ENCODE data around the gene CD44.

Gene CD44

DNA sequence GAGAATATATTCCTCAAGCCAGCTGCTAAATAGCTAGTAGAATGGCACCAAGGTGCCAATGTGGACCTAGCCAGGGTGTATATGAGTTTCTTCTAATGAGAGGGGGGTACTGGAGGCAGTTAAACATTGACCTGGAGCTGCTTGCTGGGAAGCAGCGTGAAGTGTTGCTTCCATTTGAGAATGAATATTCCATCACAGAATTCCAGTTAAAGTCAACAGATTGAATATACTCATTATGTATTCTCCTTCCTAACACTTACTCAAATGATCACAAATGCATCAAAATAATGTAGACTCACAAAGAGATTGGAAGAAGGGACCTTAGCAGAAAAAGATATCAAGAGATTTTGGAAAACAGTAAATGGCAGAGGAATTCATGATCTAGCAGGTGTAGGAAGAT is 102.1 kb downstream of the CD44 start:
- no peak for DNase-seq

DNA sequence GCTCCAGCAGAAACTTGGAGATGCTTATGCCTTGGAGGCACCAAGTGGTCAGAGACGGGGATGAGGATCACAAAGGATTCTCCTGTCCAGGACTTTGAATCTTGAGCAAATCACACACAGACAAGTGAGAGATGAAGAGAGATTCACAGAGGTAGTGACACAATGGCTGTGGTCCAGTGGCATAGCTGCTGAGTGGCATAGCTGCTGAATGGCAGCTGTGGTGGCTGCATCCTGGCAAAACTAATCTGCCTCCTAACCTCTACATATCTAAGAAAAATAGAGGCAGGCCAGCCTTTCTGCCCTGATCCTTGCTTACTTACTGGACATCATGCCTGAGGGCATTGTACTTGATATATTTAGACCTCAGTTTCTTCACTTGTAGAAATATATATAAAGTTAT is 102.6 kb downstream of the CD44 start:
- DNase-seq = no peak

DNA sequence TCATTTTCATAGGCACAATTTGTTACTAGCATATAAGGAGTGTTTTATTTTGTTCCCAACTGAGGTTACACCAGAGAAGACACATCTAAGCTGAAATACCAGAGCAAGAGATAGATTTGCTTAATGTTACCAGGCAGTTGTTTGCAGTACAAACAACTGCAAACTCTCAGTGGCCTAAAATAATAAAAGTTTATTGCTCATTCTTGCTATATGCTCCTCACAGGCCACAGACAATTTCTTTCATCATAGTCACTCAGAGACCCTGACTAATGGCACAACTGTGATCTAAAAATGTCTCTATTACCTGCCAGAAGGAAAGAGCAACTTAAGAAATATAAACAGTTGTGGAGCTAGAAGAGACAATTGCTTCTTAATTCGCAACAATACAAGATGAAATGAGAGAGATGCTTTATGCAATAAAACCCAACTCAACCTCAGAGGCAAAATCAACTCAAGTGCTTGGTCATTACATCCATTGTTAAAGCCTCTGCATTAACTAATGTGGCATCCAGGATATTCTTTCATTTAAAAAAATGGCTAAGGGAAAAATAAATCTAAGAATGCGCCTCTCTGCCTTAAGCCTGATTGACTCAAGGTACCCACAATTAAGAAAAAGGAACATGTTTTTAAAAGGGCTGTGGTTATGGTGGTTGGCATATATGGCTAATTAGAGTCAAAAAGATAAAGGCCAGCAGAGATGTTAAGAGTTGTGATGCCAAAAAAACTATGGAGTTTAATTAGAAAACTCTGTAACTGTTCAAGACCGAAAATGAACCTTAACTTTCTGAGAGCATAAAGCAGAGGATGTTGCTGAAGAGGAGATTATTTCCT is 103.7 kb downstream of the CD44 start:
- DNase-seq = no peak

- DNase-seq = no peak
These were observed 104.8 kb downstream of the CD44 start for GRCh38 chr11:35243774-35244173.

GRCh38 chr11:35245056-35245455 is 106.1 kb downstream of the CD44 start:
- no peak for DNase-seq

DNA sequence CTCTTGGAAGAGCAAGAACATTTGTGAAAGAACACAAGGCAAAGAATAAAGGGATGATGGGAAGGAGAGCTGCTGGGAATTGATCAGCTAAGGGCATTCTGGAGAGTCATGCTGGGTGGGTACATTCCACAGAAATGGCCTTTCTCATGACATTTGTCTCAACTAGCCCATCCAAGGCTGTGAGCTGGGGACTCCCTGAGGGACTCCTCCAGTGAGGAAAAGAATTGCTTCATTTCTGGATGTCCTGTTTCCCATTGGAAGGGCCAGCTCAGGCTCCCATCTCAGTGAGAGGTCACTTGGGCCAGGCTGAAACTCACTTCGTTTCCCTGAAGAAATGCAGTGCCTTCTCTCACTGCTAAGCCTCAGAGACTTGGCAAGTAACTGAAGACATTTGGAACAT is 106.8 kb downstream of the CD44 start:
- no peak for DNase-seq

DNA sequence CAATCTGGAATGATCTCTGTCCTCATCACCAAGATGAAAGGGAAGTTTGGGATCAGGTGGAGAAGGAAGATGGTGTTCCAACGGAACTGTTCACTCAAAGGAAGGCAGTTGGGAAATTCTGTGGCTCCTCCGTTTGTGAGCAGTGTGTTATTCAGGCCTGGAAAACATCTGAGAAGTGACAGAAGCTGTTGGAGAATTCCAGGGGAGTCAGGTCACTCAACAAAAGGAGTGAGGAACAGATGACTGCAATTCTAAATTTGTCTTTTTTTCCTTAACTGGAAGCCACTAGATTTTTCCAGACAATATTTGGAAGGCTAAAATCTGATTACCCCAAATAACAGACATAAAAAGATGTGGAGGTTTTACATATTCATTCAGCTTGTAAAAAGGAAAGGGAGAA is 107.8 kb downstream of the CD44 start:
- DNase-seq = no peak

DNA sequence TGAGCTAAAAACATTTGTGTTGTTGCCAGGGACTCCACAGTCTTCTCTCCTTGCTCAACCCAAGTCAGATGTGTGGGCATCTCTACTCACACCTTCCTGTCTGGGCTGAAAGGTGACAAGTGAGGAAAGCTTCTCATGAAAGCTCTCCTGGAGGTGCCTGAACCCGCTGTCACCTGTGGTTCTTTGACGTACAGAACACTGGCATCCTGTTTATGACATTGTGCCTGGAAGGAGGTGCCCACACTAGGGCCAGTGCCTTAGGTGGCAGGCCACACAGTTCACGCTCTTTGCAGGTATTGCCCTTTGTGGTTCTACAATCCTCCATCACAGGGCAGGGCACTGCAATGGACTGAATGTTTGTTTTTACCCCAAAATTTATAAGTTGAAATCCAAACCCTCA is 108.5 kb downstream of the CD44 start:
- DNase-seq = no peak

DNA sequence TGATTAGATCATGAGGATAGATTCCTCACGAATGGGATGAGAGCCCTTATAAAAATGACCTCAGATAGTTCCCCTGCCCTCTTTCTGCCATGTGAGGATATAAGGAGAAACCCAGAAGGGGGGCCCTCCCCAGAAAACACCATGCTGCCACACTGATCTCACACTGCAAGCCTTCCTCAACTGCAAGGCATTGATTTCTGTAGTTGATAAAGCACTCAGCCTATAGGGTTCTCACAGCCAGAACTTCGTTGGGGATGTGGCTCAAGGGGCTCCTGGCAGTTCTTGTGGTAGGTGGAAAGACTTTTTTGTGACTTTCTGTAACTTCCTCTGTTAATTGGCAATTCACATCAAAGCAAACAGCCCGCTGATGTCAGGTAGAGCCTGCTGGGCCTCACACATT is 108.9 kb downstream of the CD44 start:
- no peak for DNase-seq

DNA sequence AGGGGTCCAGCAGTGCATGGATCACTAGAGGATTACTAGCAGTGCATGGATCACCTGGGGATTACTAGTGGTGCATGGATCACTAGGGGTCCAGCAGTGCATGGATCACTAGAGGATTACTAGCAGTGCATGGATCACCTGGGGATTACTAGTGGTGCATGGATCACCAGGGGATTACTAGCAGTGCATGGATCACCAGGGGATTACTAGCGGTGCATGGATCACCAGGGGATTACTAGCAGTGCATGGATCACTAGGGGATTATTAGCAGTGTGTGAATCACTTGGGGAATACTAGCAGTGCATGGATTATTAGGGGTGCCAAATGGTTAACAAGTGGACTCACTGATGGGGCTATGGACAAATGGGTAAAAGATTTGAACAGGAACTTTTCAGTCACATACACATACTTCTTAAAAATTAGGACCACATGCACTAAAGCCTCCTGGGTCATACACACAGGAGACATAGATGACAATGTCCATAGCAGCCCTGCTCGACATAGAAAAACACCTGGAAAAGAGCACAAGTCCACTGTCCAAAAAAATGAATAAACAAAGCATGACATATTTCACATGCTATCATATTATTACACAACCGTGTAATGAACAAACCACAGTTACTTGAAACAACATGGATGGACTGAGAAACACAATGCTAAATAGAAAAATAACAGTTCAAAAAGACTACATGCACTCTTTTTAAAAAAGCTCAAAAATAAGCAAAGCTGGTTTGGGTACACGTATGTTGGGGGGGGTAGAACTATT is 109.8 kb downstream of the CD44 start:
- DNase-seq = no peak

DNA sequence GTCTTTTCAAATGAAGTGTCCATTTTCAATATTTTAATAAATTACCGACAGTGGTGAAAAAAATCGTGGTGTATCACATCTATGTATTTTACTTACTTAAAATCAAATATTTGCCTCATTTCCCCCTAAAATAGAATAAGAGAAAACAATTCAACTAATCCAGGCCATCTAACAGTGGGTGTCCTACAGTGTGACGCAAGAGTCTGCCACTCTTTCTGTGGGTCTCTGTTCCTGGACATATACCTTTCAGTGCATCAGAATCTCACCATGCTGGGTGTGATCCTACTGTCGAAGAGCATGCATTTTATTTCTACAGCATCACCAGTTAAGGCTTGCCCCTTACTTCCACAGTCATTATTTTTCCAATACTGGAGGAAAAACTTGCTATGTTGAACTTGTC is 111.2 kb downstream of the CD44 start:
- DNase-seq = no peak

DNA sequence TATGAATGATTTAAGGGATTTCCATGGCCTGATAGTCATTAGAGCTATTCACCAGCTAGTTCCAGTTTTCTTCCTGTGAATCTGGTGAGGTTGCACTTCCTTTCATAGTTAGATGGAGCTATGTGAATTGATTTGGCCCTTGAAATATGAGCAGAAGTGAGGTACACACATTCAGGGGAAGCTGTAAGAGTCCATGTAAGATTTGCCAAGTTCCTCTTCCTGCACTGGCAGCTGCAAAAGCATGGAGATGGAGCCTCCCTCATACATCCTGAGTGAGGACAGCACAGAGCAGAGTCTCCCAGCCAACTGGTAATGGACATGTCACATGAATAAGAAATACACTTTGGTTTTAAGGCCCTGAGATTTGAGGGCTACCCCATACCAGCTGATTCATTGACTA is 111.7 kb downstream of the CD44 start:
- DNase-seq = no peak

DNA sequence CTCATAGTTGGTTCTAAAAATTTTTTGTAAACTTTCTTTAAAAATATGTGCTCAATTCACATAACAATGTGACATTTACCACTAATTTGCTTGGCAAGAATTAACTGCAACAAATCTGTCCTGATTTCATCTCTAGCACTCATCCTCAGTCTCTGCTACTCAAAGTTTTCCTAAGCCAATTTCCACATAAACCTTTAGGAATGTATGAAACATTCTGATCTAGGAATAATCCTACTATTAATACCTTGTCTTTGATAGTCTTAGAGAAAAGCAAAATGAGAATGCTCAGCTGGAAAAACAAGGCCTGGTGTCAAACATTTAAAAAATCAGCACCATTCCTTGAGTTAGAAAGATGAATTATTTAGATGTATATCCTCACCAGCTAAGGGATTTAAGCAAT is 114.3 kb downstream of the CD44 start:
- no peak for DNase-seq

DNA sequence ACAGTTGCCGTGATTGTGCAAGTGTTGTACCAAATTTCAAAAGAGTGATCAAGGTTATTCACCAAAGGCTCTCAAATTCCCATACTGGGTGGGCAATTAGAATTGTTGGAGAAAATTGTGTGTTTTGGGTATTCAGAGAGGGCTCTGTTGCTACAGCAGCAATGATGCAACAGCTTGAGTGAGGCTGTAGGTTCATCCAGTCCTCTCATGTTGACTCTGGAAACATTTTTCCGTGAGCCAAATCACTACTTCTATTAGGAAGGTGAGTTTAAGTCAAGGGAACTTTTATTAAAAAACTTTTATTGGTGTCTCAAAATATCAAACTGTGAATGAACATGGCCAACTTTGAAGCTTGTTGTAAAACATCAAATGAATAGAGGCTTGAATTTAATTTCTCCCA is 116.5 kb downstream of the CD44 start:
- no peak for DNase-seq

DNA sequence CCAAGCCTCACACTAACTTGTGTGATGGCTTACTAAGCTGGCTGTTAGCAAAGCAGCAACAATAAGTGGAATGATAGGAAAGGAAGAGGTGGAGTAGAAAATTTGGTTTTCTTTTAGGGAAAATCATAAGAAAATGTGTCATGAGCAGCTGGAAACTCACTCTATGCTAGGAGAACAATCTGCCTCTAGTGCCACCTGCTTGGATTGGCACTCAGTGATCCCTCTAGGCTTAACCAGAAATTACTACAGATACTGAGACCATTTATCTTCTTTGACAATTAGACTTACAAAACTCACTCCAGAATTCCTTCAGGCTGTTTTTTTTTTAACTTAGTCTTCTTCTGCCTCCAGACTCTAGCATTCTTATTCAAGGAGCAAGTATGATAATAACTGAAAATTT is 117.3 kb downstream of the CD44 start:
- DNase-seq = no peak

DNA sequence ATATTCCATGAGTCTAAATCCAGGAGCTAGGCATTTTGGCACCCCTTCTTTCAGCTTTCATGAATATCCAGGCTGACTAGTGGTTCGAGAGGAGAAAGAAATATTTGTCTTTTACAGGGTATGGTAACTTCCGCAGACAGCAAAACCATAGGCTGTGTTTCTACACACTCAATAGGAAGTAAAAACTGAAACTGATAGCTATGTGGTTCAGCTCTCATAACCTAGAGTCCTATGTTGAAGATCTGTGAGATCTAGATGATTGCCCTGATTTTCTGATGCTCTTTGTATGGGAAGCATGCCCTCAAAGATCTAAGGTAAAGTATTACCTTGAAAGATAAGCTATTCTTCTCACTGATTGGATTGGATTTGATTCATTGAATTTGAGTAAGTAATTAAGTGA is 118.3 kb downstream of the CD44 start:
- DNase-seq = no peak

DNA sequence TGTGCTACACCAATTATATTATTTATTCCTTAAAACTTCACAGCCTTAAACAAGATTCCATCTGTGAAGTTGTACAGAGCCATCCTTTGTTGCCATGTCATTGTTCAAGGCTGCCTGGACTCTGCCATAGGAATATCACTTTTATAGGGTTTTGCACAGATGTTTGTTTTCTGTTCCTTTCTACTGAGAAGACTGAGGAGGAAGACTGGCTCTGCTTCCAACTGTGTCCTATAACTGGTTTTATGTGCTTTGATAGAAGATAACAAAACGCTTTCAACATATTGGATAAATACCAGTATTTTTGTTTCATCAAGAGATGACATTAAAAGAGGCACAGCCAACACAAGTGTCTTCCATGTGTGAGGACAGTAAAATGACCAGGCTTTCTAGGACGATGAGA is 120.6 kb downstream of the CD44 start:
- no peak for DNase-seq

DNA sequence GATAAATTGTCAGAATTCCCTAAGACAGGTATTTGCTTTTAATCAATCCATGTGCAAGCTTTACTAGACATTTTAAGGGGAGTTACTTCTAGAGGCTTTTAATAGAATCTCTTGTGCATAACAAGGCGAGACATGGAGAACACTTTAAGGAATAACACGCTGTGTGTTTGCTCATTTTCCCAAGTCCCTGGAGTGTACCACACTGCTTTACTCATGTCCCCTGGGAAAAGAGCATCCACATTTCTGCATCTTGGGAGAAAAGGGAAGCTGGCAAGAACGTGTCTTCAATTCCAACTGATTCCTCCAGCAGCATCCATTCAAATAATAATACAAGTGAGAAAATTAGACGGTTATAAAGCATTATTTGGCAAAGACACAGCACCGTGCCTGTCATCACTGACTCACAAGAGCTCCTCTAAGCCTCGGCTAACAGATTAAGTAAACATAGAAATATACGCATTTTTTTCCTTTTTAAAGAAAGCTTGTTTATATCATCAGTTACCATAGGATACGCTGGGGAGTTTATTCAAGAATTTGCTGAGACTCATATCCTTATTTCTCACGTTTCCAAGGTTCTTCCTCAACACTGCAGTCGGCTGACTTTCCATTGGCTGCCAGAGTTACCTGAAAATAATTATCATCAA is 121.5 kb downstream of the CD44 start:
- no peak for DNase-seq

DNA sequence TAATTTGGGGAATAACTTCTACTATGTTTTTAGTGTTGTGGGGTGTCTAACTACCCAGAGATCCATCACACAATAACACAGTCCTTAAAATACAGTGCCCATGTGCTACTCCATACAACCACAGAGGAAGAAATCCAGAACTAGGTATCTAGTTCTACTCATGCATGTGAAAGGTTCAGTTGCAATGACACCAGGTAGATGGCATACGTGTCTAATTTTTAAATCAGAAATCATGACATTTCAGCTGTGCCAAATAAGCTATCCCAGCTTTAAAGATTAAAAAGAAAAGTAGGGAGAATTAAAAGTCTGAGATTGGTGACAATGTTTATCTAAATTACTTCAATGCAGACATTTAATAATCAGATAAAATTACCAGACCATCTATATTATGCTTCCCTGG is 122.2 kb downstream of the CD44 start:
- DNase-seq = no peak

- DNase-seq = no peak
These were observed 123.1 kb downstream of the CD44 start for GRCh38 chr11:35262056-35262455.

DNA sequence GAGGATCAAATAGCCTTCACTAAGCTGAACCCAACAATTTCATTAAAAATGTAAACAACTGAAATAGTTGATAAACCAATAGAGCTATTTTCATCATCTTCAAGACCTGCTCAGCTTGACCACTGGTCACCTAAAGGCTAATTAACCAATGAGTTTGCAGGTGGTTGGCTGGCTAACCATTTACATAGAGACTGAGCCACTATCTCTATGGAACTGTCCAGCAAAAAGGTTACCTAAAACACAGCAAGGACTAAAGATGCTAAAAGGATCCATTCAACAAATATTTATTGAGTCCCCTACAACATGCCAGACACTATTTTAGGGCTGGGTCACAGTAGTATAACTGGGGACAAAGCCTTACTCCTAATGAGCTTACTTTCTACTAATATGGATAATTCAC is 123.8 kb downstream of the CD44 start:
- no peak for DNase-seq

DNA sequence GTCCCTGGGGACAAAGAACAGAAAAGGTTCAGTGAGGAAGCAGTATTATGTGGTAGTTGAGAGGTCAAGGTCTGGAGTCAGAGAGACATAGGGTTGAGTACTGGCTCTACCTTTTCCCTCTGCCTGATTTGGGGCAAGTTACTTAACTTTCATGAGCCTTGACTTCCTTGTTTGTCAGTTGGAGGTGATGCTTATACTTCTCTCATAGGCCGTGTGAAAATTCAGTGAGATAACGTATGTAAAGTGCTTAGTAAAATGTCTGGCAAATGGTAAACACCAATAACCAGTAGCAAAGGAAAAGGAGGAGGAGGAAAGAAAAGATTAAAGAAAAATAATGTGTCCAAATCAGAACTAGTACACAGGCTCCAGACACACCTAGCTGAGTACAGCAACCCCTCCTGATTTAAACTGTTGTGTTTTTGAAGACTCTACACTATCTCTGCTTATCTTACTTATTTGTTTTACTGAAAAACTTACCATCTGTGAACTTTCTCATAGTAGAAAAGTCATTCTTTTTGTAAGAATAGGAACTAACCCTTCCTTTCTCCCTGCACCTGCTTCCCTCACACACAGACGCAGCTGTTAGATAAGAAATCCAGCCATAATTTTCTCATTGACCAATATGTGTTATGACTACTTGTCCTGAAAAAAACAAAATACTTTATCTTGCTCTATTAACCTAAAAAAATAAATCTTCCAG is 126.9 kb downstream of the CD44 start:
- DNase-seq = no peak

- no peak for DNase-seq
These were observed 128.5 kb downstream of the CD44 start for GRCh38 chr11:35267504-35267903.
